HepG2 (cell line): ENCODE data around the gene RPL36AL. TPM values are rescaled to one million over a fixed set of nuclear protein-coding genes. Genes with fewer than 3 reads are reported as not detected.

Experiments used
- ATF7 ChIP-seq, 2 experiments: fragments of 450-650 bp in 1 of 2; sonication (generic) in 1 of 2; formaldehyde crosslinking in 1 of 2; IDR thresholded peaks; 2 replicates each; pipeline versions ENCODE4 v1.4.0 to v1.6.1; 2016 to 2020; ENCODE audit warnings: antibody characterized with exemption in 1 of 2, mild to moderate bottlenecking in 1 of 2, missing genetic modification reagents in 1 of 2
- HNRNPLL ChIP-seq: fragments of 200-400 bp; formaldehyde crosslinking; IDR thresholded peaks from 2 replicates; pipeline ENCODE4 v1.6.1; 2017; ENCODE audit warnings: mild to moderate bottlenecking, low read depth, low read length; ENCODE audit not compliant: poor library complexity, severe bottlenecking
- MTA1 ChIP-seq: sonication (generic); formaldehyde crosslinking; IDR thresholded peaks from 2 replicates; pipeline ENCODE4 v1.4.0; 2020; ENCODE audit warnings: missing genetic modification reagents, mild to moderate bottlenecking, borderline replicate concordance
- NFE2 ChIP-seq: sonication (generic); formaldehyde crosslinking; IDR thresholded peaks from 2 replicates; pipeline ENCODE4 v1.4.0; 2020; ENCODE audit warnings: missing genetic modification reagents
- RORA ChIP-seq: sonication (generic); formaldehyde crosslinking; IDR thresholded peaks from 2 replicates; pipeline ENCODE4 v1.5.0; 2020; ENCODE audit warnings: mild to moderate bottlenecking, missing genetic modification reagents, moderate library complexity
- SOX13 ChIP-seq, 3 experiments: fragments of 450-650 bp in 1 of 3; sonication (generic) in 1 of 3; formaldehyde crosslinking in 1 of 3; IDR thresholded peaks in 2 of 3; conservative IDR thresholded peaks in 1 of 3; 2 replicates each; pipeline versions ENCODE4 v1.5.0 to v1.6.1; 2016 to 2020; ENCODE audit warnings: antibody characterized with exemption in 1 of 3, mild to moderate bottlenecking in 1 of 3, missing compliant biosample characterization in 1 of 3, missing genetic modification reagents in 1 of 3, moderate library complexity in 1 of 3
- TAF15 ChIP-seq: fragments of 200-400 bp; formaldehyde crosslinking; IDR thresholded peaks from one replicate; pipeline ENCODE4 v1.6.1; 2018; ENCODE audit warnings: mild to moderate bottlenecking, low read depth, low read length; ENCODE audit not compliant: poor library complexity, severe bottlenecking
- TBL1XR1 ChIP-seq: fragments of 150-350 bp; IDR thresholded peaks from 2 replicates; pipeline ENCODE4 v1.6.1; 2014; ENCODE audit warnings: borderline replicate concordance, low read length; ENCODE audit not compliant: partially characterized antibody
- ZEB1 ChIP-seq: IDR thresholded peaks from 2 replicates; pipeline ENCODE4 v1.6.1; 2012; ENCODE audit warnings: mild to moderate bottlenecking, low read depth, inconsistent platforms; ENCODE audit not compliant: insufficient replicate concordance
- ZFP36L2 ChIP-seq: sonication (generic); formaldehyde crosslinking; IDR thresholded peaks from 2 replicates; pipeline ENCODE4 v1.4.0; 2020; ENCODE audit warnings: missing genetic modification reagents
- ZNF17 ChIP-seq: sonication (generic); formaldehyde crosslinking; IDR thresholded peaks from 2 replicates; pipeline ENCODE4 v1.5.0; 2020; ENCODE audit warnings: mild to moderate bottlenecking, missing genetic modification reagents
- ZNF44 ChIP-seq: sonication (generic); formaldehyde crosslinking; IDR thresholded peaks from 2 replicates; pipeline ENCODE4 v1.5.1; 2020; ENCODE audit warnings: mild to moderate bottlenecking, missing genetic modification reagents
- ZSCAN22 ChIP-seq: sonication (generic); formaldehyde crosslinking; IDR thresholded peaks from 2 replicates; pipeline ENCODE4 v1.4.0; 2020; ENCODE audit warnings: mild to moderate bottlenecking, missing genetic modification reagents
- polyA plus RNA-seq, 8 experiments: library from polyadenylated mRNA; depleted of rRNA in 3 of 8; stranded (reverse) in 7 of 8; unstranded in 1 of 8; fragments of >200 nt; fragmentation: Illumina TruSeq in 4 of 8; extraction: Trizol in 4 of 8; gene quantifications; 2 replicates each; pipeline versions ENCODE4 v1.2.1 to v1.2.3, GENCODE V29; 2011 to 2016; ENCODE audit warnings: low read depth in 4 of 8, missing spikeins in 1 of 8, mixed read lengths in 1 of 8; ENCODE audit not compliant: insufficient read depth in 1 of 8
- total RNA-seq, 5 experiments: library from RNA; depleted of rRNA; stranded (reverse); fragments of >200 nt; fragmentation: Illumina TruSeq; extraction: Trizol; gene quantifications; 2 replicates each; pipeline ENCODE4 v1.2.3, GENCODE V29; 2016; ENCODE audit warnings: low read depth in 1 of 5
- TF ChIP-seq, protein P1 (sequence below): sonication (generic); formaldehyde crosslinking; IDR thresholded peaks from 2 replicates; pipeline ENCODE4 v1.4.0; 2020; ENCODE audit warnings: mild to moderate bottlenecking, missing genetic modification reagents
- TF ChIP-seq, protein P2 (sequence below): sonication (generic); formaldehyde crosslinking; IDR thresholded peaks from 2 replicates; pipeline ENCODE4 v1.8.0; 2022; ENCODE audit warnings: mild to moderate bottlenecking, missing genetic modification reagents, moderate library complexity
- TF ChIP-seq, protein P3 (sequence below): IDR thresholded peaks from 2 replicates; pipeline ENCODE4 v1.6.1; 2016; ENCODE audit warnings: missing biosample characterization, missing genetic modification reagents, low read depth

Gene RPL36AL
- total and polyA plus RNA-seq, 2 of the 13 experiments (the other 11 are each of a cell fraction or from before 2014, with no cell fraction given): 90.0 to 294 TPM

DNA sequence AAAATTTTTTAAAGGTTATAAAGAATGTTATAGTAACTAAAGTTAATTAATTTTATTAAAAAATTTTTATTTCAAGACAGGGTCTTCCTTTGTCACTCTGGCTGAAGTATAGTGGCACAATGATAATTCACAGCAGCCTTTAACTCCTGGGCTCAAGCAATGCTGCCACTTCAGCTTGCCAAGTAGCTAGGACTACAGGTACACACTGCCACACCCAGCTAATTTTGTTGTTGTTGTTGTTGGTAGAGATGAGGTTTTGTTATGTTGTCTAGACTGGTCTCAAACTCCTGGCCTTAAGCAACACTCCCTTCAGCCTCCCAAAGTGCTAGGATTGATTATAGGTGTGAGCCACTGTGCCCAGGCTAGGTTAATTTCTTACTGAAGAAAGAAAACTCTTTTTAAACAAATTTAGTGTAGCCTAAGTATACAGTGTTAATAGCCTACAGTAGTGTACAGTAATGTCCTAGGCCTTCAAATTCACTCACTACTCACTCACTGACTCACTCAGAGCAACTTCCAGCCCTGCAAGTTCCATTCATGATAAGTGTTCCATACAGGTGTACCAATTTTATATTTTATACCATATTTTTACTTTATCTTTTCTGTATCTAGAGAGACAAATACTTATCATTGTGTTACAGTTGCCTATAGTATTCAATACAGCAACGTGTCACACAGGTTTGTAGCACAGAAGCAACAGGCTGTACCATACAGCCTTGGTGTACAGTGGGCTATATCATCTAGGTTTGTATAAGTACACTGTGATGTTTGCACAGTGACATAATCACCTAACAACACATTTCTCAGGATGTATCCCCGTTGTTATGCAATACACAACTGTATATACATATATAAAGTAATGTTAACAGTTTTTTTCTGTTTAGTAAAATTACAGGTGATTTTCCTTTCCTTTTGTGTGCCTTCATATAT is 39.4 kb upstream of the RPL36AL start (continued):
- TF ChIP-seq ZNF44 (CRISPR knock-in tag): no peak
- no peak for TF ChIP-seq TAF15
- no peak for TF ChIP-seq HNRNPLL
- TF ChIP-seq, protein P1, sequence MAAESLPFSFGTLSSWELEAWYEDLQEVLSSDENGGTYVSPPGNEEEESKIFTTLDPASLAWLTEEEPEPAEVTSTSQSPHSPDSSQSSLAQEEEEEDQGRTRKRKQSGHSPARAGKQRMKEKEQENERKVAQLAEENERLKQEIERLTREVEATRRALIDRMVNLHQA (CRISPR knock-in tag): no peak
- no peak for TF ChIP-seq ATF7 (IDR thresholded peaks at IDR 0.05)
- no peak; the same call in 1 of the 2 replicates for TF ChIP-seq ATF7 (CRISPR knock-in tag; IDR thresholded peaks at IDR 0.05)
- no peak for TF ChIP-seq ZFP36L2
- no peak for TF ChIP-seq ZNF17
- no peak for TF ChIP-seq SOX13 (IDR thresholded peaks at IDR 0.05)
- TF ChIP-seq SOX13 (CRISPR knock-in tag; conservative IDR thresholded peaks at IDR 0.05 in 1 of 2, IDR thresholded peaks at IDR 0.05 in 1 of 2): peak in 1 of 2 experiments; percentile 72; a peak in 2 of 4 replicates
- TF ChIP-seq ZEB1: no peak
- TF ChIP-seq MTA1 (CRISPR knock-in tag): no peak
- TF ChIP-seq, protein P2, sequence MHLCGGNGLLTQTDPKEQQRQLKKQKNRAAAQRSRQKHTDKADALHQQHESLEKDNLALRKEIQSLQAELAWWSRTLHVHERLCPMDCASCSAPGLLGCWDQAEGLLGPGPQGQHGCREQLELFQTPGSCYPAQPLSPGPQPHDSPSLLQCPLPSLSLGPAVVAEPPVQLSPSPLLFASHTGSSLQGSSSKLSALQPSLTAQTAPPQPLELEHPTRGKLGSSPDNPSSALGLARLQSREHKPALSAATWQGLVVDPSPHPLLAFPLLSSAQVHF (CRISPR knock-in tag): no peak
- no peak for TF ChIP-seq NFE2 (CRISPR knock-in tag)
- peak; percentile 44 for TF ChIP-seq TBL1XR1
- TF ChIP-seq, protein P3, sequence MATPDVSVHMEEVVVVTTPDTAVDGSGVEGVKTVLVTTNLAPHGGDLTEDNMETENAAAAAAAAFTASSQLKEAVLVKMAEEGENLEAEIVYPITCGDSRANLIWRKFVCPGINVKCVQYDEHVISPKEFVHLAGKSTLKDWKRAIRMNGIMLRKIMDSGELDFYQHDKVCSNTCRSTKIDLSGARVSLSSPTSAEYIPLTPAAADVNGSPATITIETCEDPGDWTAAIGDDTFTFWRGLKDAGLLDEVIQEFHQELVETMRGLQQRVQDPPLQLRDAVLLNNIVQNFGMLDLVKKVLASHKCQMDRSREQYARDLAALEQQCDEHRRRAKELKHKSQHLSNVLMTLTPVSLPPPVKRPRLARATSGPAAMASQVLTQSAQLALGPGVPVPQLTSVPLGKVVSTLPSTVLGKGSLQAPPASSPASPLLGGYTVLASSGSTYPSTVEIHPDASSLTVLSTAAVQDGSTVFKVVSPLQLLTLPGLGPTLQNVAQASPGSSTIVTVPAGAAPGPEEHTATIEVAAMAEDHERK (CRISPR knock-in tag): no peak
- no peak for TF ChIP-seq RORA (CRISPR knock-in tag)
- no peak for TF ChIP-seq ZSCAN22 (CRISPR knock-in tag)
